A549 (cell line): ENCODE data around the gene MYH1. TPM values are rescaled to one million over a fixed set of nuclear protein-coding genes. Genes with fewer than 3 reads are reported as not detected.

Source experiments
- ATAC-seq, 2 experiments: fragments of 200-7000 bp in 1 of 2; fragments of >200 bp in 1 of 2; cut with Nextera tagmentation in 1 of 2; cut with Tn5 transposase in 1 of 2; 3 replicates each; pipeline versions ENCODE4 v1.8.0 to v1.9.1; 2018 to 2020; ENCODE audit warnings: mild to moderate bottlenecking in 1 of 2, moderate library complexity in 1 of 2
- CTCF ChIA-PET: fragments of 300-600 bp; sonication (Branson Sonifier 250); formaldehyde crosslinking; extraction: SDS; loops from one replicate; lab custom pipeline; 2021; ENCODE audit warnings: antibody characterized with exemption, inconsistent platforms; lab: Yijun Ruan, JAX
- POLR2A ChIA-PET: fragments of 350-600 bp; formaldehyde crosslinking; extraction: SDS; loops from one replicate; lab custom pipeline; 2021; ENCODE audit warnings: antibody characterized with exemption, inconsistent platforms; lab: Yijun Ruan, JAX
- DNase-seq, 2 experiments: peaks; one replicate each; pipeline versions ENCODE4 v3.0.0 to v3.0.0-alpha.2; 2011 to 2016; ENCODE audit warnings: low read depth in 1 of 2, low spot score in 1 of 2
- FAIRE-seq: peaks from 2 replicates; lab custom pipeline; 2011; peaks lifted over from hg19 to GRCh38; lab: Jason Lieb, UNC
- H3K27ac ChIP-seq, 2 experiments: fragments of >200 bp; sonication (Bioruptor Twin); formaldehyde crosslinking; 3 replicates each; pipeline ENCODE4 v1.5.1; 2016 to 2017
- H3K4me1 ChIP-seq: fragments of >200 bp; sonication (Bioruptor Twin); formaldehyde crosslinking; 3 replicates; pipeline ENCODE4 v1.6.1; 2016
- H3K4me2 ChIP-seq: fragments of >200 bp; sonication (Bioruptor Twin); formaldehyde crosslinking; 3 replicates; pipeline ENCODE4 v1.6.1; 2016
- H3K4me3 ChIP-seq: fragments of >200 bp; sonication (Bioruptor Twin); formaldehyde crosslinking; 3 replicates; pipeline ENCODE4 v1.5.1; 2016
- H3K9me3 ChIP-seq: fragments of >200 bp; sonication (Bioruptor Twin); formaldehyde crosslinking; 3 replicates; pipeline ENCODE4 v1.6.1; 2016
- CBX8 ChIP-seq: fragments of 200-600 bp; sonication (generic); IDR thresholded peaks from 2 replicates; pipeline ENCODE4 v1.6.1; 2016
- CHD2 ChIP-seq: fragments of 150-350 bp; IDR thresholded peaks from 2 replicates; pipeline ENCODE4 v1.6.1; 2014; ENCODE audit warnings: low read length; ENCODE audit not compliant: partially characterized antibody
- EHF ChIP-seq: fragments of 250-450 bp; sonication (Bioruptor Pico); IDR thresholded peaks from 2 replicates; pipeline ENCODE4 v1.5.0; 2020; ENCODE audit warnings: mild to moderate bottlenecking
- EHMT2 ChIP-seq: fragments of 200-600 bp; sonication (generic); IDR thresholded peaks from 2 replicates; pipeline ENCODE4 v1.6.1; 2016; ENCODE audit warnings: antibody characterized with exemption, low read depth, mild to moderate bottlenecking, moderate library complexity
- ESRRA ChIP-seq: fragments of 150-350 bp; IDR thresholded peaks from 2 replicates; pipeline ENCODE4 v1.6.1; 2014; ENCODE audit warnings: mild to moderate bottlenecking, low read length, borderline replicate concordance
- FOSB ChIP-seq: fragments of 250-450 bp; sonication (Bioruptor Pico); IDR thresholded peaks from 2 replicates; pipeline ENCODE4 v1.5.0; 2020; ENCODE audit warnings: mild to moderate bottlenecking, moderate library complexity
- HEYL ChIP-seq: fragments of 250-450 bp; sonication (Bioruptor Pico); IDR thresholded peaks from 2 replicates; pipeline ENCODE4 v1.8.0; 2021; ENCODE audit warnings: mild to moderate bottlenecking, moderate library complexity
- HOXB5 ChIP-seq: fragments of 250-450 bp; sonication (Bioruptor Pico); IDR thresholded peaks from 2 replicates; pipeline ENCODE4 v1.5.0; 2020; ENCODE audit warnings: mild to moderate bottlenecking, moderate library complexity
- NFE2L2 ChIP-seq: fragments of 150-350 bp; conservative IDR thresholded peaks from 2 replicates; pipeline ENCODE4 v1.6.1; 2014; ENCODE audit warnings: low read length
- NPAS2 ChIP-seq: fragments of 250-450 bp; sonication (Bioruptor Pico); IDR thresholded peaks from 2 replicates; pipeline ENCODE4 v1.8.0; 2022; ENCODE audit warnings: mild to moderate bottlenecking, moderate library complexity, borderline replicate concordance
- NR3C1 ChIP-seq: fragments of >200 bp; sonication (Bioruptor Twin); formaldehyde crosslinking; IDR thresholded peaks from 3 replicates; pipeline ENCODE4 v1.6.1; 2017
- POLR2A ChIP-seq: IDR thresholded peaks from 2 replicates; pipeline ENCODE4 v1.6.1; 2012; ENCODE audit warnings: mild to moderate bottlenecking, low read length
- POLR2AphosphoS2 ChIP-seq: conservative IDR thresholded peaks from 2 replicates; pipeline ENCODE4 v1.6.1; 2012; ENCODE audit warnings: low read length, improper control_type of control experiment, inconsistent platforms
- ZNF302 ChIP-seq: fragments of 250-450 bp; sonication (Bioruptor Pico); IDR thresholded peaks from 2 replicates; pipeline ENCODE4 v1.9.0; 2021; ENCODE audit warnings: inconsistent platforms, mild to moderate bottlenecking, moderate library complexity
- WGBS: methylation state at CpG from one replicate; pipeline ENCODE4 v1.1.6; 2017; ENCODE audit errors: missing lambda C conversion rate; 5-methylcytosine and 5-hydroxymethylcytosine counted together
- polyA minus RNA-seq: library from RNA; depleted of rRNA, polyadenylated mRNA; stranded (reverse); fragments of >200 nt; gene quantifications from 2 replicates; pipeline ENCODE4 v1.2.3, GENCODE V29; 2011; rRNA and poly(A)+ RNA removed
- polyA plus RNA-seq, 4 experiments: library from polyadenylated mRNA; depleted of rRNA in 3 of 4; stranded (reverse); fragments of >200 nt; fragmentation: RNase III in 1 of 4; extraction: RNeasy Plus Mini Kit Qiagen cat#74134 plus additional on column Dnase treatment in 1 of 4; gene quantifications; 2 replicates in 3 of 4; 3 replicates in 1 of 4; pipeline ENCODE4 v1.2.3, GENCODE V29; 2011 to 2017
- TF ChIP-seq, protein P1 (sequence below): fragments of >200 bp; sonication (Bioruptor Twin); formaldehyde crosslinking; IDR thresholded peaks from 3 replicates; pipeline ENCODE4 v1.6.1; 2016
- TF ChIP-seq, protein P2 (sequence below): fragments of 200-600 bp; sonication (generic); IDR thresholded peaks from 2 replicates; pipeline ENCODE4 v1.6.1; 2016; ENCODE audit warnings: antibody characterized with exemption, mild to moderate bottlenecking, moderate library complexity
- TF ChIP-seq, protein P3 (sequence below): fragments of 250-450 bp; sonication (Bioruptor Pico); IDR thresholded peaks from 2 replicates; pipeline ENCODE4 v1.5.0; 2021; ENCODE audit warnings: mild to moderate bottlenecking, moderate library complexity, borderline replicate concordance
- TF ChIP-seq, protein P4 (sequence below): fragments of >200 bp; sonication (Bioruptor Twin); formaldehyde crosslinking; IDR thresholded peaks from 3 replicates; pipeline ENCODE4 v1.5.1; 2016
- TF ChIP-seq, protein P5 (sequence below): IDR thresholded peaks from 2 replicates; pipeline ENCODE4 v1.6.1; 2012; ENCODE audit warnings: low read depth, borderline replicate concordance

MYH1 gene
- not detected in 2 replicates for polyA plus RNA-seq (2011; rRNA removed)
- not detected in 2 replicates for polyA plus RNA-seq (2012; cell fraction: cytosol; rRNA removed)
- not detected in 2 replicates for polyA plus RNA-seq (2012; cell fraction: nucleus; rRNA removed)
- not detected in 3 replicates for polyA plus RNA-seq (2017; fragmentation: RNase III; extraction: RNeasy Plus Mini Kit Qiagen cat#74134 plus additional on column Dnase treatment)
- not detected in 2 replicates for polyA minus RNA-seq

DNA sequence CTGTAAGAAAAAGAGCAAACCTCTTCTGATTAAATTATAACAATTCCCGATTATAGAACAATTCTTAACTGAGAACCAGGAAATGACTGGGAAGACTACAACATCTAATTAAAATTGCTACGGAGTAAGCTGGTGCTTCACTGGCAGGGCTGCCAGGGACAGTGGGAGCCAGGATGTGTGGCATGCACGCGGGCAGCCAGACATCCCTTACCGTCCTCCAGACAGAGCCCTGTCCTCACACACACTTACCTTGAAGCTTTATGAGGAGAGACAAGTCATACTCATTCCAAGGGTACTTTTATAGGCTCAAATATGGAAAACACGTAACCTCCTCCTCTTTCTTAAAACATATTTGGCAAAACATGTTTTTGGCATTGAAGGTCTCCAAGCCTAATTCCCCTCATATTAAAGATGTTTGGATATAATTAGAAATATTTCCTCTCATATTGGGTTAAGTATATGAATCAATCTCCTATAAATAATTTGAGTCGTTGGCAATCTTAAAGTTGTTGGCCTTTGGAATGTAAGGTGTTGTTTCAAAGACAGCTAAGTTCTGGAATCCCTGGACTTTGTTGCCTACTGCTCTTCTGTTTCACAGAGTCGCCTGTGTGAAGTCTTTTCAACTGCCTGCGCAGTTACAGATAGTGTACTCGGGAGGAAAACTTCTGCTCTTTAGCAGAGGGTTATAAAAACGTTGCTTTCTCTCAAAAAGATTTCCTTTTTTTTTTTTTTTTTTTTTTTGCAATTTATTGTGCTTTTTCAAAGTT lies at the start of gene MYH1:
TSS of gene MYH1 (minus strand) at position 272 of the 767 bp plus-strand sequence. CDS start 1,900 bp downstream, outside the sequence.
- Histone ChIP-seq H3K27ac (no peak within 1 kb of the TSS), H3K4me3 (no peak within 1 kb of the TSS), H3K4me2 (no peak within 1 kb of the TSS), H3K9me3 (no peaks in the 10 kb centered on the region), H3K4me1 (no peaks in the 10 kb centered on the region)
- TF ChIP-seq, protein P1, sequence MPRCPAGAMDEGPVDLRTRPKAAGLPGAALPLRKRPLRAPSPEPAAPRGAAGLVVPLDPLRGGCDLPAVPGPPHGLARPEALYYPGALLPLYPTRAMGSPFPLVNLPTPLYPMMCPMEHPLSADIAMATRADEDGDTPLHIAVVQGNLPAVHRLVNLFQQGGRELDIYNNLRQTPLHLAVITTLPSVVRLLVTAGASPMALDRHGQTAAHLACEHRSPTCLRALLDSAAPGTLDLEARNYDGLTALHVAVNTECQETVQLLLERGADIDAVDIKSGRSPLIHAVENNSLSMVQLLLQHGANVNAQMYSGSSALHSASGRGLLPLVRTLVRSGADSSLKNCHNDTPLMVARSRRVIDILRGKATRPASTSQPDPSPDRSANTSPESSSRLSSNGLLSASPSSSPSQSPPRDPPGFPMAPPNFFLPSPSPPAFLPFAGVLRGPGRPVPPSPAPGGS, result no peak
- no peak for TF ChIP-seq POLR2AphosphoS2
- TF ChIP-seq, protein P2, sequence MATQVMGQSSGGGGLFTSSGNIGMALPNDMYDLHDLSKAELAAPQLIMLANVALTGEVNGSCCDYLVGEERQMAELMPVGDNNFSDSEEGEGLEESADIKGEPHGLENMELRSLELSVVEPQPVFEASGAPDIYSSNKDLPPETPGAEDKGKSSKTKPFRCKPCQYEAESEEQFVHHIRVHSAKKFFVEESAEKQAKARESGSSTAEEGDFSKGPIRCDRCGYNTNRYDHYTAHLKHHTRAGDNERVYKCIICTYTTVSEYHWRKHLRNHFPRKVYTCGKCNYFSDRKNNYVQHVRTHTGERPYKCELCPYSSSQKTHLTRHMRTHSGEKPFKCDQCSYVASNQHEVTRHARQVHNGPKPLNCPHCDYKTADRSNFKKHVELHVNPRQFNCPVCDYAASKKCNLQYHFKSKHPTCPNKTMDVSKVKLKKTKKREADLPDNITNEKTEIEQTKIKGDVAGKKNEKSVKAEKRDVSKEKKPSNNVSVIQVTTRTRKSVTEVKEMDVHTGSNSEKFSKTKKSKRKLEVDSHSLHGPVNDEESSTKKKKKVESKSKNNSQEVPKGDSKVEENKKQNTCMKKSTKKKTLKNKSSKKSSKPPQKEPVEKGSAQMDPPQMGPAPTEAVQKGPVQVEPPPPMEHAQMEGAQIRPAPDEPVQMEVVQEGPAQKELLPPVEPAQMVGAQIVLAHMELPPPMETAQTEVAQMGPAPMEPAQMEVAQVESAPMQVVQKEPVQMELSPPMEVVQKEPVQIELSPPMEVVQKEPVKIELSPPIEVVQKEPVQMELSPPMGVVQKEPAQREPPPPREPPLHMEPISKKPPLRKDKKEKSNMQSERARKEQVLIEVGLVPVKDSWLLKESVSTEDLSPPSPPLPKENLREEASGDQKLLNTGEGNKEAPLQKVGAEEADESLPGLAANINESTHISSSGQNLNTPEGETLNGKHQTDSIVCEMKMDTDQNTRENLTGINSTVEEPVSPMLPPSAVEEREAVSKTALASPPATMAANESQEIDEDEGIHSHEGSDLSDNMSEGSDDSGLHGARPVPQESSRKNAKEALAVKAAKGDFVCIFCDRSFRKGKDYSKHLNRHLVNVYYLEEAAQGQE, result no peak
- no peak for TF ChIP-seq FOSB
- no peak for TF ChIP-seq ESRRA
- TF ChIP-seq, protein P3, sequence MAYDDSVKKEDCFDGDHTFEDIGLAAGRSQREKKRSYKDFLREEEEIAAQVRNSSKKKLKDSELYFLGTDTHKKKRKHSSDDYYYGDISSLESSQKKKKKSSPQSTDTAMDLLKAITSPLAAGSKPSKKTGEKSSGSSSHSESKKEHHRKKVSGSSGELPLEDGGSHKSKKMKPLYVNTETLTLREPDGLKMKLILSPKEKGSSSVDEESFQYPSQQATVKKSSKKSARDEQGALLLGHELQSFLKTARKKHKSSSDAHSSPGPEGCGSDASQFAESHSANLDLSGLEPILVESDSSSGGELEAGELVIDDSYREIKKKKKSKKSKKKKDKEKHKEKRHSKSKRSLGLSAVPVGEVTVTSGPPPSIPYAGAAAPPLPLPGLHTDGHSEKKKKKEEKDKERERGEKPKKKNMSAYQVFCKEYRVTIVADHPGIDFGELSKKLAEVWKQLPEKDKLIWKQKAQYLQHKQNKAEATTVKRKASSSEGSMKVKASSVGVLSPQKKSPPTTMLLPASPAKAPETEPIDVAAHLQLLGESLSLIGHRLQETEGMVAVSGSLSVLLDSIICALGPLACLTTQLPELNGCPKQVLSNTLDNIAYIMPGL, result no peak
- WGBS, result 18% methylated on average over 11 of the region's 11 CpGs
- DNase-seq (no peak), FAIRE-seq (no peak), ATAC-seq (no peak)
- ChIA-PET CTCF (interaction anchor here (0.7 kb wide), 1 partner anchor 1121 kb away, joined by 4 read pairs; no protein-coding TSS in a partner anchor), POLR2A (no interaction called here)

DNA sequence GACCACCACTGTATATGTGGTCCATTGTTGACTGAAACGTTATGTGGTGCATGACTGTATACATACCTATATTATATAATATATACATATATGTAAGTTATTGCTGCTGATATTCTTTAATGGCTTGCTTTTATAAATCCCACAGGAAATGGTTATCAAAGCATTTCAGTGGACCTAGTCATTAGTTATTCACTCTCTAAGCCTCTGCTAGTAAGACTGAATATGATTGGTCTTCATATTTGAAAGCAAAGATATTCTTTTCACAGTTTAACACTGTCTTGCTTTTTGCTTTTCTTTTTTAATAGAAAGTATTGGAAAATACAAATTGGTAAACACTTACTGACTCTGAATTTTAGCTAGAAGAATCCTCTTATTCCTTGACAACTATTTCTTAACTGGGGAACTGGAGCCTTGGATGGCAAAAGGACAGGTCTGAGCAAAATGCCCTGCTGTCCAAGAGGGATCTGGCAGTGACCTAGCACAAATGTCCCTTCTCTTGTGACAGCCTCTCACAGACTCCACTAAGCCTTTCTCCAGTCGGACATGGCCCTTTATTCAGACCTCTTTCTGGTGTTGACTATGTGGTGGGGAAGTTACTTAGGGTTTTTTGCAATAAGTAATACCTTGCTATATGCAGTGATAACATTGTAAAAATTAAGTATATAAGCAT lies 45.8 kb upstream of the MYH1 start:
- TF ChIP-seq HOXB5 (CRISPR knock-in tag), result no peak
- no peak for TF ChIP-seq HEYL (CRISPR knock-in tag)
- TF ChIP-seq NFE2L2, result no peak
- TF ChIP-seq CHD2, result no peak
- no peak for TF ChIP-seq NR3C1
- no peak for TF ChIP-seq EHF (CRISPR knock-in tag)
- TF ChIP-seq ESRRA, result no peak
- TF ChIP-seq, protein P4, sequence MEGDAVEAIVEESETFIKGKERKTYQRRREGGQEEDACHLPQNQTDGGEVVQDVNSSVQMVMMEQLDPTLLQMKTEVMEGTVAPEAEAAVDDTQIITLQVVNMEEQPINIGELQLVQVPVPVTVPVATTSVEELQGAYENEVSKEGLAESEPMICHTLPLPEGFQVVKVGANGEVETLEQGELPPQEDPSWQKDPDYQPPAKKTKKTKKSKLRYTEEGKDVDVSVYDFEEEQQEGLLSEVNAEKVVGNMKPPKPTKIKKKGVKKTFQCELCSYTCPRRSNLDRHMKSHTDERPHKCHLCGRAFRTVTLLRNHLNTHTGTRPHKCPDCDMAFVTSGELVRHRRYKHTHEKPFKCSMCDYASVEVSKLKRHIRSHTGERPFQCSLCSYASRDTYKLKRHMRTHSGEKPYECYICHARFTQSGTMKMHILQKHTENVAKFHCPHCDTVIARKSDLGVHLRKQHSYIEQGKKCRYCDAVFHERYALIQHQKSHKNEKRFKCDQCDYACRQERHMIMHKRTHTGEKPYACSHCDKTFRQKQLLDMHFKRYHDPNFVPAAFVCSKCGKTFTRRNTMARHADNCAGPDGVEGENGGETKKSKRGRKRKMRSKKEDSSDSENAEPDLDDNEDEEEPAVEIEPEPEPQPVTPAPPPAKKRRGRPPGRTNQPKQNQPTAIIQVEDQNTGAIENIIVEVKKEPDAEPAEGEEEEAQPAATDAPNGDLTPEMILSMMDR, result no peak
- TF ChIP-seq, protein P5, sequence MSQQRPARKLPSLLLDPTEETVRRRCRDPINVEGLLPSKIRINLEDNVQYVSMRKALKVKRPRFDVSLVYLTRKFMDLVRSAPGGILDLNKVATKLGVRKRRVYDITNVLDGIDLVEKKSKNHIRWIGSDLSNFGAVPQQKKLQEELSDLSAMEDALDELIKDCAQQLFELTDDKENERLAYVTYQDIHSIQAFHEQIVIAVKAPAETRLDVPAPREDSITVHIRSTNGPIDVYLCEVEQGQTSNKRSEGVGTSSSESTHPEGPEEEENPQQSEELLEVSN, result no peak
- TF ChIP-seq EHMT2, result no peak
- no peak for TF ChIP-seq CBX8
- TF ChIP-seq POLR2A, result no peak
- TF ChIP-seq ZNF302 (CRISPR knock-in tag), result no peak
- no peak for TF ChIP-seq NPAS2 (CRISPR knock-in tag)
- TF ChIP-seq, protein P2, result no peak
- TF ChIP-seq POLR2AphosphoS2, result no peak
- TF ChIP-seq, all 56 proteins: peak for 0

More for the DNA sequence above, 45.8 kb upstream of the MYH1 start:
- DNase-seq (no peak), FAIRE-seq (no peak), ATAC-seq (no peak)
- Histone ChIP-seq H3K9me3 (no peaks in the 10 kb centered on the region), H3K27ac (no peak overlapping the region), H3K4me3 (no peak overlapping the region), H3K4me2 (no peak overlapping the region), H3K4me1 (no peaks in the 10 kb centered on the region)
- POLR2A ChIA-PET, result no interaction called here
- CTCF ChIA-PET, result no interaction called here
- WGBS, result 2% methylated on average over 2 of the region's 2 CpGs
